Measurements from ENCODE around the gene HSD17B8. TPM values are rescaled to one million over a fixed set of nuclear protein-coding genes. Genes with fewer than 3 reads are reported as not detected.

The HSD17B8 gene
- total and polyA plus RNA-seq, 2 donors (not counting 1 experiment from before 2014, with no cell fraction given) = 10.8 to 25.5 TPM

GRCh38 chr6:33249732-33250630, 45.5 kb downstream of the HSD17B8 start:
- no peaks in the 10 kb centered on the region for H3K9me3 Mint-ChIP-seq (ENCODE audit: insufficient read depth)
- H3K27ac ChIP-seq (ENCODE audit: low read length in 2 of 2) = peak overlapping the region; percentile 75 to 88
- peak overlapping the region; percentile 98 for H3K4me2 ChIP-seq (replicated peaks; ENCODE audit: low read depth, low read length, poor library complexity, severe bottlenecking)
- intact Hi-C loops (cut with micrococcal nuclease) = loop anchor here (1.0 to 10.0 kb wide), 10 partner anchors 21 to 355 kb away; partner anchors contain the start of genes HLA-DMB, HSD17B8, KIFC1 and PFDN6
- peak overlapping the region; percentile 63 to 84 (median 75) for H3K4me3 ChIP-seq (ENCODE audit: control extremely low read depth in 1 of 5, extremely low read depth in 1 of 5, insufficient read depth in 1 of 5, low read depth in 2 of 5, low read length in 4 of 5)
- ATAC-seq (ENCODE audit: low read depth) = no peak
- POLR2A ChIA-PET = interaction anchor here (0.6 to 1.8 kb wide), 8 partner anchors 22 to 405 kb away, joined by 3 to 13 read pairs (median 4); partner anchors contain the start of genes B3GALT4, RING1, RPS18 and VPS52
- H3K79me2 ChIP-seq (ENCODE audit: control insufficient read depth, insufficient read depth, low read length) = peaks cover 9% of the 10 kb centered on the region
- H3K4me1 Mint-ChIP-seq = peaks cover 31% of the 10 kb centered on the region
- no peak for TF ChIP-seq EZH2 (IDR thresholded peaks at IDR 0.05; ENCODE audit: borderline replicate concordance, insufficient read depth, low read depth, low read length, poor library complexity, severe bottlenecking)
- no peak for TF ChIP-seq CTCF (IDR thresholded peaks at IDR 0.05)
- peak overlapping the region; percentile 97 for H3K4me3 Mint-ChIP-seq
- H3K27me3 Mint-ChIP-seq = peaks cover 4% of the 10 kb centered on the region
- no peaks in the 10 kb centered on the region for H4K20me1 ChIP-seq (ENCODE audit: control insufficient read depth, insufficient read depth, low read length, poor library complexity, severe bottlenecking)
- peak overlapping the region; percentile 97 for H3K27ac Mint-ChIP-seq
- no peaks in the 10 kb centered on the region for H3K9me3 ChIP-seq (ENCODE audit: control extremely low read depth in 1 of 3, control insufficient read depth in 2 of 3, insufficient read depth in 1 of 3, low read length in 2 of 3)
- 22% methylated on average over 14 of the region's 15 CpGs for WGBS (ENCODE audit: insufficient coverage)
- peaks cover 0 to 4% (median 0%) of the 10 kb centered on the region in 4 experiments for H3K27me3 ChIP-seq (replicated peaks in 1 of 4; ENCODE audit: control extremely low read depth in 1 of 4, control insufficient read depth in 3 of 4, insufficient read depth in 4 of 4, low read length in 3 of 4)
- H2AFZ ChIP-seq (ENCODE audit: insufficient read depth, low read depth, low read length, poor library complexity, severe bottlenecking) = peak overlapping the region; percentile 87
- no peak for DNase-seq
- peaks cover 12 to 24% of the 10 kb centered on the region in 2 donors for H3K4me1 ChIP-seq (ENCODE audit: control insufficient read depth in 2 of 2, insufficient read depth in 2 of 2, low read length in 2 of 2)
- CTCF ChIA-PET = interaction anchor here (0.6 to 6.0 kb wide), 18 partner anchors 8 to 305 kb away, joined by 3 to 80 read pairs (median 8); partner anchors contain the start of genes B3GALT4, PFDN6, RPS18 and VPS52
- H3K36me3 ChIP-seq (replicated peaks in 1 of 2; ENCODE audit: control extremely low read depth in 1 of 2, control insufficient read depth in 1 of 2, extremely low read depth in 1 of 2, insufficient read depth in 2 of 2, low read length in 1 of 2) = peaks cover 0 to 9% of the 10 kb centered on the region in 2 experiments
- H3K9ac ChIP-seq (ENCODE audit: low read length) = peak overlapping the region; percentile 76

Data from B cell (primary cell).